WTC11 (cell line): ENCODE measurements around the gene ASTN2.

Source experiments
- CREB1 ChIP-seq: sonication (generic); formaldehyde crosslinking; IDR thresholded peaks from 2 replicates; pipeline ENCODE4 v1.8.0; 2023; ENCODE audit warnings: mild to moderate bottlenecking, missing genetic modification reagents
- CTCF ChIP-seq: fragments of 200-600 bp; IDR thresholded peaks from 2 replicates; pipeline ENCODE4 v1.8.0; 2022; ENCODE audit warnings: antibody characterized with exemption
- ELF4 ChIP-seq: sonication (generic); formaldehyde crosslinking; IDR thresholded peaks from 2 replicates; pipeline ENCODE4 v1.8.1; 2022; ENCODE audit warnings: low read depth, mild to moderate bottlenecking, moderate library complexity, missing genetic modification reagents
- ESRRA ChIP-seq: sonication (generic); formaldehyde crosslinking; IDR thresholded peaks from 2 replicates; pipeline ENCODE4 v1.8.1; 2022; ENCODE audit warnings: mild to moderate bottlenecking, missing genetic modification reagents, borderline replicate concordance
- FOXP1 ChIP-seq: sonication (generic); formaldehyde crosslinking; IDR thresholded peaks from 2 replicates; pipeline ENCODE4 v1.8.0; 2022; ENCODE audit warnings: missing genetic modification reagents, mild to moderate bottlenecking, moderate library complexity, borderline replicate concordance
- HMGXB4 ChIP-seq: sonication (generic); formaldehyde crosslinking; IDR thresholded peaks from 2 replicates; pipeline ENCODE4 v1.8.1; 2023; ENCODE audit warnings: mild to moderate bottlenecking, moderate library complexity, missing genetic modification reagents
- NR1H2 ChIP-seq: sonication (generic); formaldehyde crosslinking; IDR thresholded peaks from 2 replicates; pipeline ENCODE4 v1.9.0; 2021; ENCODE audit warnings: mild to moderate bottlenecking, moderate library complexity, missing genetic modification reagents
- NR3C1 ChIP-seq: sonication (generic); formaldehyde crosslinking; conservative IDR thresholded peaks from 2 replicates; pipeline ENCODE4 v1.8.1; 2023; ENCODE audit warnings: low read depth, mild to moderate bottlenecking, missing genetic modification reagents
- PRDM15 ChIP-seq: sonication (generic); formaldehyde crosslinking; IDR thresholded peaks from 2 replicates; pipeline ENCODE4 v1.8.0; 2022; ENCODE audit warnings: missing genetic modification reagents
- RORB ChIP-seq: fragments of 250-450 bp; sonication (Bioruptor Pico); IDR thresholded peaks from 2 replicates; pipeline ENCODE4 v1.9.0; 2021; ENCODE audit warnings: mild to moderate bottlenecking
- USF1 ChIP-seq: sonication (generic); formaldehyde crosslinking; IDR thresholded peaks from 2 replicates; pipeline ENCODE4 v1.8.0; 2022; ENCODE audit warnings: mild to moderate bottlenecking, missing genetic modification reagents
- USF2 ChIP-seq: sonication (generic); formaldehyde crosslinking; IDR thresholded peaks from 2 replicates; pipeline ENCODE4 v1.8.1; 2023; ENCODE audit warnings: mild to moderate bottlenecking, missing genetic modification reagents, moderate library complexity
- ZSCAN18 ChIP-seq: fragments of 250-450 bp; sonication (Bioruptor Pico); IDR thresholded peaks from 2 replicates; pipeline ENCODE4 v2.1.2; 2022; ENCODE audit warnings: mild to moderate bottlenecking, moderate library complexity

- TF ChIP-seq USF1 (CRISPR knock-in tag) = no peak
- no peak for TF ChIP-seq PRDM15 (CRISPR knock-in tag)
- TF ChIP-seq ZSCAN18 (CRISPR knock-in tag) = no peak
- no peak for TF ChIP-seq CTCF
- TF ChIP-seq CREB1 (CRISPR knock-in tag) = no peak
- no peak for TF ChIP-seq NR3C1 (CRISPR knock-in tag)
- no peak for TF ChIP-seq ESRRA (CRISPR knock-in tag)
- TF ChIP-seq FOXP1 (CRISPR knock-in tag) = no peak
- TF ChIP-seq ELF4 (CRISPR knock-in tag) = no peak
- TF ChIP-seq NR1H2 (CRISPR knock-in tag) = no peak
- no peak for TF ChIP-seq HMGXB4 (CRISPR knock-in tag)
- TF ChIP-seq RORB (CRISPR knock-in tag) = no peak
- TF ChIP-seq USF2 (CRISPR knock-in tag) = no peak
These were observed 848.0 kb downstream of the ASTN2 start for GRCh38 chr9:116566677-116567488.
